GM10248 (cell line): ENCODE data around the gene RPS6KL1.

ENCODE experiments used
- CTCF ChIA-PET: fragments of 300-600 bp; sonication (Branson Sonifier 250); formaldehyde crosslinking; extraction: SDS; loops from one replicate; lab custom pipeline; 2021; ENCODE audit warnings: antibody characterized with exemption; lab: Yijun Ruan, JAX
- POLR2A ChIA-PET: fragments of 350-650 bp; sonication (Branson Sonifier 250); formaldehyde crosslinking; extraction: SDS; loops from one replicate; lab custom pipeline; 2020; ENCODE audit warnings: antibody characterized with exemption; lab: Yijun Ruan, JAX
- DNase-seq: peaks from one replicate; pipeline ENCODE4 v3.0.0; 2012; ENCODE audit errors: extremely low spot score
- CTCF ChIP-seq: IDR thresholded peaks from 2 replicates; pipeline ENCODE4 v1.5.1; 2012; ENCODE audit warnings: mild to moderate bottlenecking, low read depth; ENCODE audit errors: extremely low read depth, missing control alignments, control extremely low read depth

Gene RPS6KL1

GRCh38 chr14:74875204-74875603, 47.9 kb downstream of the RPS6KL1 start:
- no peak for TF ChIP-seq CTCF
- ChIA-PET POLR2A (no interaction called here), CTCF (interaction anchor here (1.3 to 20.7 kb wide), 4 partner anchors 15 to 30 kb away, joined by 5 to 353 read pairs (median 112); no protein-coding TSS in a partner anchor)
- DNase-seq: no peak

- POLR2A ChIA-PET: no interaction called here
- CTCF ChIA-PET: interaction anchor here (0.6 to 20.7 kb wide), 10 partner anchors 8 to 216 kb away, joined by 3 to 353 read pairs (median 4); no protein-coding TSS in a partner anchor
These were observed 51.2 kb downstream of the RPS6KL1 start for GRCh38 chr14:74871819-74872218.

GRCh38 chr14:74868739-74869138, 54.3 kb downstream of the RPS6KL1 start:
- no peak for TF ChIP-seq CTCF
- ChIA-PET POLR2A (no interaction called here), CTCF (interaction anchor here (1.6 to 20.7 kb wide), 7 partner anchors 8 to 220 kb away, joined by 4 to 353 read pairs (median 13); partner anchors contain the start of genes DLST, PROX2 and RPS6KL1)
- DNase-seq: no peak

More at GRCh38 chr14:74871819-74872218, 51.2 kb downstream of the RPS6KL1 start:
- DNase-seq: no peak
- no peak for TF ChIP-seq CTCF

- TF ChIP-seq CTCF: no peak
- POLR2A ChIA-PET: interaction anchor here (0.7 kb wide), 1 partner anchor 86 kb away, joined by 3 read pairs; no protein-coding TSS in a partner anchor
- CTCF ChIA-PET: interaction anchor here (1.0 to 20.7 kb wide), 8 partner anchors 8 to 221 kb away, joined by 4 to 353 read pairs (median 10); partner anchors contain the start of genes DLST, PROX2 and RPS6KL1
- DNase-seq: no peak
These were observed 55.4 kb downstream of the RPS6KL1 start for GRCh38 chr14:74867673-74868072.

GRCh38 chr14:74866708-74867389, 56.2 kb downstream of the RPS6KL1 start:
- ChIA-PET CTCF (interaction anchor here (2.4 to 20.7 kb wide), 5 partner anchors 7 to 222 kb away, joined by 7 to 353 read pairs (median 214); partner anchors contain the start of genes DLST and PROX2), POLR2A (no interaction called here)
- DNase-seq: no peak
- TF ChIP-seq CTCF: no peak

GRCh38 chr14:74865156-74865555, 57.9 kb downstream of the RPS6KL1 start:
- ChIA-PET CTCF (interaction anchor here (1.0 to 19.3 kb wide), 7 partner anchors 12 to 224 kb away, joined by 3 to 542 read pairs (median 72); partner anchors contain the start of genes DLST and PROX2), POLR2A (no interaction called here)
- no peak for TF ChIP-seq CTCF
- DNase-seq: no peak
